Fibroblast of skin of right biceps (primary cell): ENCODE data around the gene CD109.
A peak's percentile ranks its signal among the peaks of the same experiment; 100 is the strongest.
"Not testable (repeated sequence)": the region's sequence is repeated elsewhere in the genome, so short reads cannot be mapped to it uniquely, and the experiment has no call there.

Experiments
- DNase-seq: peaks from one replicate; pipeline ENCODE4 v3.0.0-alpha.2; 2013

CD109 gene

GRCh38 chr6:73792738-73793137, 96.7 kb downstream of the CD109 start:
- DNase-seq, result no peak

- no peak for DNase-seq
These were observed 100.9 kb downstream of the CD109 start for GRCh38 chr6:73796881-73797280.

GRCh38 chr6:73797861-73798260, 101.9 kb downstream of the CD109 start:
- DNase-seq, result peak; percentile 12

- DNase-seq, result peak; percentile 93
These were observed 102.6 kb downstream of the CD109 start for GRCh38 chr6:73798592-73798991.

- DNase-seq, result no peak
These were observed 105.0 kb downstream of the CD109 start for GRCh38 chr6:73800997-73801396.

GRCh38 chr6:73801652-73802268, 105.8 kb downstream of the CD109 start:
- peak; percentile 11 for DNase-seq

DNA sequence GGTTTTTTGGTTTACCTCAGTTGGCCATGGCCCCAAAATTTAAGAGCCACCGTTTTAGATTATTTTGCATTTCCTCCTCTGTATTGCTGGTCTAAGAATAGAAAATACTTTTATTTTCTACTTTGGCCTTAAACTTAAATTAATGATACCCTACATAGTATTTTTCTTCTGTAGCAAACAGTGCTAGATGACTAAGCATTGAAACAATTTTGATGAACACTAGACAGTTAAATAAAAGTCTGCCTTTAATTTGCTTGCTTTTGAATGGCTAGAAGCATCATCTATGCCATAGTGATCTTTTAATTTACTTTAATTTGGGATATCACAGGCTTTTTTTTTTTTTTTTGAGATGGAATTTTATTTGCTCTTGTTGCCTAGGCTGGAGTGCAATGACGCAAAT, 106.4 kb downstream of the CD109 start:
- peak; percentile 63 for DNase-seq

DNA sequence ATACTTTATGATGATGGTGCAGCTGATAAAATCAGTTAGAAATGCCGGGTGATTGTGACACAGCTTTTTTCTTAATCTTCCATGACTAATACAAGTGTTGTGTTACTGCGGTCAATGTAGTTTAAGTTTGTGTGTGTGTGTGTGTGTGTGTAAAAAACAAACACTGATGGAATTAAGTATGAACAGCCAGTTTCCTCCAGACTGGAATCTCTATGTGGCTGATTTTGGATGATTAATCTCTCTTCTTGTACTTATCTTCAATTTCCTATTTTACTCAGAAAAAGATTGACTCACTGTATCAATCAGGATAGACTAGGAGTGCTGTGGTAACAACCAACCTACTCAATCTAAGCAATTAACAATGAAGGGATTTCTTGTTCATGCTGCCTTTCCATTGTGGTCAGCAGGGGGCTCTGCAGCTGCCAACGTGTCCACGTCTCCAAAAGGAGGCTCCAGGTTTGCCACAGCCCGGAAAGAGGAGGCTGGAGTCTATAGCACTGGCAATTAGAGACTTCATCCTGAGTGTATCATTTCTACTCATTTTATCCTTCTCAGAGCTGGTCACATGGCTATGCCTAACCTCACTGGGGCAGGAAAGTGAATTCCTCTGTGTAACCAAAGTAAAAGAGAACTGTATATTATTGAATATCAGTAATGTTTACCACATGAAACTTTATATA, 107.7 kb downstream of the CD109 start:
- peak; percentile 97 for DNase-seq

- not testable (repeated sequence) for DNase-seq
These were observed 109.2 kb downstream of the CD109 start for GRCh38 chr6:73805221-73805620.

GRCh38 chr6:73805982-73806381, 110.0 kb downstream of the CD109 start:
- not testable (repeated sequence) for DNase-seq

DNA sequence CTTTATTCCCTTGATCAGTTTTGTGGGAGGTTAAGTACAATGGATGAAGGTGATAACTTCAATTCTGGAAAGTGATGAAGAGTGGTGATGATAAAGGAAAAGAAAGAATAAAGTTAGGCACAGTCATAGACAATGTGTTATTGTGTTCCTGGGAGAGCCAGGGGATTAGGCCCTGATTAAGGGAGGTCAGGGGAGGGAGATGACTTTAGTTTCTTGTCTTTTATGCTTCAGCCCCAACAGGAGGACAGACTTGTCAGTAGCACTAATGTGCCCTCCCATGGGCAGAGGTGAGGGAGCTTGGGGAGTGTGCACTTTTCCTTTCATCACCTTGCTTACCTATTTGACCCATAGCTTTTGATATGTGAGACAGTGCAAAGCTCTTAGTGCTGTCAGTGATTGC, 115.7 kb downstream of the CD109 start:
- DNase-seq, result no peak

GRCh38 chr6:73817253-73817652, 121.2 kb downstream of the CD109 start:
- no peak for DNase-seq

DNA sequence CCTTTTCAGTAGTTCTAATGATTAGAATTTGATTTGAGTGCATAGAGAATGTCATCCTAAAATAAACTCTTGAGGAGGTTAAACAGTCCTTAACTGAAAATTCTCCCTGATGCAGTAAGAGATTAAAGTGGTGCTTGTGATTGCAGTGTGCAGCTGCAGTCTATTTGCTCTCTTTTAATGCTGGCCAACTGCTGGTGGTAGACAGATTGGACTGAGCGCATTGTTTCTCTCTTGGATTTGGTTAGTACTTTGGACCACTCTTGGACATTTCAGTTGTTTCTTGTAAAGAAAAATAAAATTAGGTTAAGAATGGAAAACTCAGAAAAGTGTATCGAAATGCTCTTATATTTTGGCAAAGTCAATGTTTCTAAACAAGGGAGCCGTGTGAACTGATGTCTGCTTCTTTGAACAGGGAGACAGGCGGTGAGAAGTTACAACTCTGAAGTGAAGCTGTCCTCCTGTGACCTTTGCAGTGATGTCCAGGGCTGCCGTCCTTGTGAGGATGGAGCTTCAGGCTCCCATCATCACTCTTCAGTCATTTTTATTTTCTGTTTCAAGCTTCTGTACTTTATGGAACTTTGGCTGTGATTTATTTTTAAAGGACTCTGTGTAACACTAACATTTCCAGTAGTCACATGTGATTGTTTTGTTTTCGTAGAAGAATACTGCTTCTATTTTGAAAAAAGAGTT, 127.2 kb downstream of the CD109 start:
- no peak for DNase-seq

DNA sequence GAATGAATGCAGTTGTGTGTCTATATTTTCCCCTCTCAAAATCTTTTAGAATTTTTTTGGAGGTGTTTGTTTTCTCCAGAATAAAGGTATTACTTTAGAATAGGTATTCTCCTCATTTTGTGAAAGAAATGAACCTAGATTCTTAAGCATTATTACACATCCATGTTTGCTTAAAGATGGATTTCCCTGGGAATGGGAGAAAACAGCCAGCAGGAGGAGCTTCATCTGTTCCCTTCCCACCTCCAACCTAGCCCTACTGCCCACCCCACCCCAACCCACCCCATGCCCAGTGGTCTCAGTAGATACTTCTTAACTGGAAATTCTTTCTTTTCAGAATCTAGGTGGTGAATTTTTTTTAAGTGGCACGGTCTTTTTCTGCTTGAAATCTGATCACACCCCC, 127.8 kb downstream of the CD109 start:
- no peak for DNase-seq

DNA sequence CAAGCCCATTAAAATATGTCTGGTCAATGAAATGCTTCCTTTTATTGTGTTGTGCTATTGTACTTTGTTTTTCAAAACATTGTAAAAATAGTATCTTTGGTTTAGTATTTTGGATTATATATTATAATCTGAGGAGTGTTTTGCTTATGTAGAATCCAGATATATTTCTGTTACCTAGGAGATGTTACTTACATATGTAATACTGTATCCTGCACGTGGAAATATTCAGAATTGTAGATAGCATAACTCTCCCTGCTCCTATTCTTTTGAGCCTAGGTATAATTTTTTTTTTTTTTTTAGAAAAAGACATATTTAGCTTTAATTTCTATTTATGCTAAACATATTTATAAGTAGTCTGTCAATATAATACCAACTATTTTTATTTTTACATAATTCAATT, 130.6 kb downstream of the CD109 start:
- no peak for DNase-seq

DNA sequence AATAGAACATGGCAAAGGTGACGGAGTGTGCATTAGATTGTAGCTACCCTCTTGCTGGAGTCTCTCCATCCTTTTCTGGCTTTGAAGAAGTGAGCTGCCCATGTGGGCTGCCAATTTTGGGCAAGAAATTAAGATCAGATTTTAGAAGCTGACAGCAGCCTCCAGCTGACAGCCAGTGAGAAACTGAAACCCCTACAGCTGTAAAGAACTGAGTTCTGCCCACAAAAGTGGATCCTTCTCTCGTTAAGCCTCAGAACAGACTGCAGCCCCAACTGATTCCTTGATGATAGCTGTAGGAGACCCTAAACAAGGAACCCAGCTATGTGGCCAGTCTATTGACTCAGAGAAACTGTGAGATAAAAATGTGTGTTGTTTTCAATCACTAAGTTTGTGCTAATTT, 134.1 kb downstream of the CD109 start:
- no peak for DNase-seq

GRCh38 chr6:73832313-73832712, 136.3 kb downstream of the CD109 start:
- peak; percentile 30 for DNase-seq

GRCh38 chr6:73844696-73845095, 148.7 kb downstream of the CD109 start:
- DNase-seq, result not testable (repeated sequence)

- DNase-seq, result not testable (repeated sequence)
These were observed 155.0 kb downstream of the CD109 start for GRCh38 chr6:73851048-73851447.

GRCh38 chr6:73854998-73855718, 159.2 kb downstream of the CD109 start:
- DNase-seq, result peak; percentile 68

- no peak for DNase-seq
These were observed 161.4 kb downstream of the CD109 start for GRCh38 chr6:73857341-73857890.

DNA sequence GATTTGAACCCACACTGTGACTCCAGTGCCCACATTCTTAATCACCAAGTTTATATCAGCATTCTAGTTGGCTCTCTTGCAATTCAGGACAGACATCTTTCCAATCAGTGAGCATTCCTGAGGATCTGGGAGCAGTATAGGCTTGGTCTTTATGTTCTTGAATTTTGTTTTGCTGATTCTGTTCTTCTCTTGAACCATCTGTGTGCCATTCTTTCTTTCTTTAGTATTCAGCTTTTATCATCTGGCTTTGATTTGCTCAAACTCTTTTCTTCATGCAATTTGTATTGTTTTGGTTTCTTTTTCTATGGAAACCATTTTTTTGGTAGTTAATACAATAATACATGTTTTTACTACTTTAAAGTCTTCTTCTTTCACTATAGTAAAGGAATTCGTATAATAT, 162.4 kb downstream of the CD109 start:
- no peak for DNase-seq

- no peak for DNase-seq
These were observed 164.3 kb downstream of the CD109 start for GRCh38 chr6:73860303-73860702.
